Measurements from ENCODE around the gene CANT1. TPM values are rescaled to one million over a fixed set of nuclear protein-coding genes. Genes with fewer than 3 reads are reported as not detected.

The CANT1 gene
- total and polyA plus RNA-seq, 12 donors = 10.3 to 78.3 (median 40.4) TPM

- Histone ChIP-seq H3K27ac (peak overlapping the region in 4 of 5 donors; percentile 30 to 77 (median 58)), H3K9me3 (replicated peaks in 1 of 3) (no peaks in the 10 kb centered on the region), H3K27me3 (no peaks in the 10 kb centered on the region), H3K4me3 (no peak overlapping the region), H3K4me1 (replicated peaks in 1 of 2) (peaks cover 24 to 46% of the 10 kb centered on the region in 2 donors), H3K36me3 (replicated peaks in 1 of 2) (peaks cover 0 to 48% of the 10 kb centered on the region in 2 donors)
- intact Hi-C loops (cut with DNase I) = no loop called here
- DNase-seq = peak in 6 of 7 donors; percentile 15 to 47 (median 24)
- WGBS, 4 donors = 82 to 85% (median 84%) methylated on average over 16 to 17 of the region's 17 CpGs
- TF ChIP-seq POLR2A (IDR thresholded peaks at IDR 0.05) (no peak), CTCF (IDR thresholded peaks at IDR 0.05) (no peak)
These were observed 10.4 kb downstream of the CANT1 start for GRCh38 chr17:78999056-78999768.

GRCh38 chr17:78998311-78999055 is 11.1 kb downstream of the CANT1 start:
- WGBS, 4 donors = 40 to 65% (median 53%) methylated on average over 9 to 28 of the region's 28 CpGs
- H3K4me1 ChIP-seq (replicated peaks in 1 of 2) = peaks cover 24 to 46% of the 10 kb centered on the region in 2 donors
- no peak overlapping the region for H3K4me3 ChIP-seq
- TF ChIP-seq CTCF (IDR thresholded peaks at IDR 0.05) = peak in 2 of 6 experiments; percentile 29 to 43
- TF ChIP-seq POLR2A (IDR thresholded peaks at IDR 0.05) = no peak
- no peaks in the 10 kb centered on the region for H3K9me3 ChIP-seq (replicated peaks in 1 of 3)
- DNase-seq = peak; percentile 60 to 85 (median 76)
- no peaks in the 10 kb centered on the region for H3K27me3 ChIP-seq
- H3K36me3 ChIP-seq (replicated peaks in 1 of 2) = peaks cover 0 to 53% of the 10 kb centered on the region in 2 donors
- H3K27ac ChIP-seq = peak overlapping the region in 4 of 5 donors; percentile 30 to 77 (median 58)
- intact Hi-C loops (cut with DNase I) = no loop called here

GRCh38 chr17:78997881-78998280 is 11.7 kb downstream of the CANT1 start:
- peak in 4 of 7 donors; percentile 6 to 48 (median 16) for DNase-seq
- 66 to 76% (median 69%) methylated on average over 6 of the region's 6 CpGs for WGBS, 4 donors

More at GRCh38 chr17:78997881-78998280, 11.7 kb downstream of the CANT1 start:
- H3K4me3 ChIP-seq = no peak overlapping the region
- no peaks in the 10 kb centered on the region for H3K9me3 ChIP-seq (replicated peaks in 1 of 3)
- TF ChIP-seq POLR2A (IDR thresholded peaks at IDR 0.05) (no peak), CTCF (IDR thresholded peaks at IDR 0.05) (no peak)
- no peaks in the 10 kb centered on the region for H3K27me3 ChIP-seq
- H3K4me1 ChIP-seq (replicated peaks in 1 of 2) = peaks cover 24 to 46% of the 10 kb centered on the region in 2 donors
- peak overlapping the region in 3 of 5 donors; percentile 46 to 77 (median 71) for H3K27ac ChIP-seq
- H3K36me3 ChIP-seq (replicated peaks in 1 of 2) = peaks cover 0 to 54% of the 10 kb centered on the region in 2 donors
- intact Hi-C loops (cut with DNase I) = no loop called here
